ENCODE measurements around the gene KCNK15.

KCNK15 gene

GRCh38 chr20:44788706-44789456 is 43.2 kb downstream of the KCNK15 start:
- DNase-seq (ENCODE audit: low read depth in 2 of 2), result no peak

DNA sequence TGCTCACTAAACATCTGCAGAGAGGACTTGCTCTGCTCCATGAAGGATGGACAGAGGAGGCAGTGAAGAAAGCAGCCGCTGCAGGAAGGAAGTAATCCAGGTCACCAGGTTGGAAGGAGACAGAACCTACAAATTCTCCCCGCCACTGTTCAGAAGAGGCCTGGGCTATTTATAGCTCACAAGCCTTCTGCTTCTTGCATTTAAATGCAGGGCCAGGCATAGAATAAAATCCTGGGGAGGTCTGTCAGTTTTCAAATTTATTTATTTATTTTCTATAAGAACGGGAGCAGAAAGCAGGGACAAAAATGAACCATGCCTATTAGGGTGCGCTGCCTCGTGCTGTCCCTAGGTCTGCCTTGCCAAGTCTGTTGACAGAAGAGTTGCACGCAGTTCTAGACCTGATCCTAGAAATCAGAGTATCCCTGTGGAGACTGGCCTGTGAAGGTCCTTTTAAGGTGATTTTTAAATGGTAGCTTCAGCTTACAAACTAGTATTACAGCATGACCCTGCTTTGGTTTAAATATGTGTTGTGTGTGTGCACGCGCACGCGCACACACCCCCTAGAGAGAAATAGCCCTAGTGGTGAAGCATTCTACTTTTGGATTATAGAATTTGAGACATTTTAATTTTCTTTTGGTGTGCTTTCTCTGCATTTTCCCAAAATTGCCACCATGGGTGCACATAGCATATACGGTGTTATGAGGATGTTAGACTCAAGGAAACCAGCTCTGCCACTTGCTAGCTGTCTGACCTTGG is 45.2 kb downstream of the KCNK15 start:
- DNase-seq (ENCODE audit: low read depth in 2 of 2), result no peak

- DNase-seq (ENCODE audit: low read depth in 2 of 2), result no peak
These were observed 47.1 kb downstream of the KCNK15 start for GRCh38 chr20:44792796-44793195.

- no peak for DNase-seq (ENCODE audit: low read depth in 2 of 2)
These were observed 50.2 kb downstream of the KCNK15 start for GRCh38 chr20:44795836-44796235.

DNA sequence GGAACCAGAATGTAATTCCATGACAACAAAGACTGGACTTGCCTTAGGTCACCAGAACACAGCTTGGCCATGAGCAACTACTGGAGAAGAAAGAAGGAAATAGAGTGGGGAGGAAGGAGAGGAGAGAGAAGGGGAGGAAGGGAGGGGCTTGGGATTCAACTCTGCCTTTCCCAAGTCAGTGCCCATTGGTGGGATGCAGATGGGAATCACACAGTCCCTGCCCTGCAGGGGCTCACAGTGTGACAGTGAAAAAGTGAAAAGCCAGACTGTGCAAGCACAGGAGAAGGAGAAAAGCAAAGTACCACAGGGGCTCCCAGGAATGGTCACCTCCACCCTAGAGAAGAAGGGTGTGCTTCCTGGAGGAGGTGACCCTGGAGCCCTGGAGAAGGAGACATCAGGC is 50.6 kb downstream of the KCNK15 start:
- no peak for DNase-seq (ENCODE audit: low read depth in 2 of 2)

DNA sequence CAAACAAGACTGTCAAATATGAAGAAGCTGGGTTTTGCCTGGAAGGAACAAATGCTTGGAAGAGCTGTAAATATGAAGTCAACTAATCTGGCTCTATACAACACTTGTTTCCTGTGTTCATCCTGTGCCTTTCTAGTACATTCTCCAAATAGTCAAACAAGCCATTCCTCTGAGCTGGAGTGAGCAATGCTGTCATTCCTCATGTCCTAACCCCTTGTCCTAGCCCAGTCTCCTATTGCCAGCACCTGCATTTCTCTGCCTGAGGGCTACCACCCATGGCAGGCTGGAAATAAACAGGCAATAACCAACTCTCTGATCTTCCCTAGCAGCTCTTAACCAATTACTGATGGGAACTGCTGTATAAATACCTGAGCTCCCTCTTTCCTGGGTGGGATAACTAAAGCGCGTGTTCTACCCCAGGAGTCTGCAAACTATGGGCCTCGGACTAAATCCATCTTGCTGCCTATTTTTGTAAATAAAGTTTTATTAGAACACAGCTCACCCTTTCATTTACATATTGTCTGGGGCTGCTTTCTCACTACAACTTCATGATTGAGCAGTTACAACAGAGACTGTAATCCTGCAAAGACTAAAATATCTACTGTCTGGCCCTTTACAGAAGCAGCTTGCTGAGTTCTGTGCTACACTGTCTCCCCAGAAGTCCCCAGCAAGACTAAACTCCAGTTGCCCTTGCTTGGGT is 51.2 kb downstream of the KCNK15 start:
- DNase-seq (ENCODE audit: low read depth in 2 of 2), result no peak

DNA sequence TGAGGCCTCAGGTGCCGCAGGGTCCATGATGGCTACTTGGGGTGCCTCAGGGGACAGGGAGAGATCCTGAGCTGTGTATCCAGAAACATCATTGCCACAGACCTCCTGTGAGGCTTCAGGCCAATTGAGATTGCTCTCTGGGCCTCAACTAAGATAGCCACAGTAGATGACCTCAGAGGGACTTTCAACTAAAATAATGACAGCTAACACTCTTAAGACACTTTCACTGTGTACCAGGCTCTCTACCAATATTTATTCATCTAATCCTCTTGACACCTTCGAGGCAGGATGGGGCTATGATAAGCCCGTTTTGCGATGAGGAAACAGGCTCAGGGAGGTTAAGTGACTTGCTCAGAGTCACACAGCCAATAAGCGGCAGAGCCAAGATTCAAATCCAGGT is 54.0 kb downstream of the KCNK15 start:
- no peak for DNase-seq (ENCODE audit: low read depth in 2 of 2)

DNA sequence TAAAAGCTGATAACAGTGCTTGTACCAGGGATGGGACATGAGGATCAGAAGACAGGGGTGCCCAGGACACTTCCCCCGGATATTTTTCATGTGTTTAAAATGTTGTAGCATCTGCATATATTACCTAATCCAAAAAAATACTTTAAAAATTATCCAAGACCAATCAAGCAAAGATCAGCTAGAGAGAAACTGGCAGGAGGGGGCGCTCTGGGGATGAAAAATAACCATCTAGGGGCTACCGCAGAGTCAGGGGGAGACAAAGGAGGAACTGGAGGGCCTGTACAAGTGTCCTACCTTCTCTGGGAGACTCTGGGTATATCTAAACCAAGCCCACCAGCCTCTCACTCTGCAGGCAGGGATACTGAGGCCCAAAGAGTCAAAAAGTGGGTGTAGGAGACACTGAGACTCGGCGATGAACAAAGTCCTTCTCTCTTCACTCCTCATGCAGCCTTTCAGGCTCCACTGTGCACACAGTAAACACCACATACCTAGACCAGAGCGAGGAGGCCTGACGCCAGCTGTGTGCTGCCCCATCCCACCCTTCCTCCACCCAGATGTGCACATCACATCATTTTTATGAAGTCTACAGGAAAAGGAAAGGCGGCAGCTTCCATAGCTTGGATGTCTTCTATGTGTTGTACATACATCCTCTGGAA is 54.9 kb downstream of the KCNK15 start:
- DNase-seq (ENCODE audit: low read depth in 2 of 2), result no peak
